IMR-90 (cell line): ENCODE data around the gene EPHB6. TPM values are rescaled to one million over a fixed set of nuclear protein-coding genes. Genes with fewer than 3 reads are reported as not detected.

Source experiments
- ATAC-seq: fragments of 200-7000 bp; cut with Tn5 transposase; 2 replicates; pipeline ENCODE4 v1.9.1; 2020; ENCODE audit warnings: low read depth, mild to moderate bottlenecking, moderate library complexity
- BruUV-seq: library from RNA; stranded (reverse); fragments of 400-500 nt; replicated peaks from 2 replicates; lab custom pipeline; 2021; lab: Mats Ljungman, UMichigan
- CTCF ChIA-PET: fragments of 300-600 bp; formaldehyde crosslinking; extraction: SDS; loops from one replicate; lab custom pipeline; 2021; ENCODE audit warnings: antibody characterized with exemption; lab: Yijun Ruan, JAX
- POLR2A ChIA-PET: fragments of 300-600 bp; sonication (Branson Sonifier 250); formaldehyde crosslinking; loops from one replicate; lab custom pipeline; 2022; ENCODE audit warnings: antibody characterized with exemption; ENCODE audit not compliant: unreplicated experiment; lab: Charles Lee
- DNase-seq: peaks from one replicate; pipeline ENCODE4 v3.0.0; 2013
- H2AFZ ChIP-seq: replicated peaks from 2 replicates; pipeline ENCODE3; 2013; ENCODE audit warnings: low read length, mild to moderate bottlenecking; ENCODE audit not compliant: poor library complexity
- H2AK5ac ChIP-seq: 2 replicates; pipeline ENCODE4 v1.6.1; 2013; ENCODE audit warnings: low read depth, low read length, inconsistent platforms
- H2AK9ac ChIP-seq: replicated peaks from 2 replicates; pipeline ENCODE3; 2013; ENCODE audit warnings: mild to moderate bottlenecking, low read depth, low read length, moderate library complexity; ENCODE audit not compliant: poor library complexity
- H2BK120ac ChIP-seq: 2 replicates; pipeline ENCODE4 v1.6.1; 2013; ENCODE audit warnings: low read depth, low read length, inconsistent platforms
- H2BK15ac ChIP-seq: 3 replicates; pipeline ENCODE4 v1.6.1; 2013; ENCODE audit warnings: low read depth, low read length, inconsistent platforms
- H2BK20ac ChIP-seq: 2 replicates; pipeline ENCODE4 v1.6.1; 2013; ENCODE audit warnings: low read depth, mild to moderate bottlenecking, inconsistent platforms, low read length, moderate library complexity
- H2BK5ac ChIP-seq: 2 replicates; pipeline ENCODE4 v1.6.1; 2013; ENCODE audit warnings: mild to moderate bottlenecking, low read depth, low read length, inconsistent platforms; ENCODE audit not compliant: poor library complexity, severe bottlenecking
- H3K14ac ChIP-seq: replicated peaks from 2 replicates; pipeline ENCODE4 v1.6.1; 2013; ENCODE audit warnings: low read depth, low read length, inconsistent platforms
- H3K18ac ChIP-seq: 2 replicates; pipeline ENCODE4 v1.6.1; 2013; ENCODE audit warnings: low read depth, low read length, control low read depth
- H3K23ac ChIP-seq: 2 replicates; pipeline ENCODE4 v1.6.1; 2013; ENCODE audit warnings: low read depth, low read length, inconsistent platforms
- H3K27ac ChIP-seq: 2 replicates; pipeline ENCODE4 v1.5.1; 2013; ENCODE audit warnings: mild to moderate bottlenecking, control low read depth, low read length; ENCODE audit not compliant: insufficient read depth
- H3K27me3 ChIP-seq: 2 replicates; pipeline ENCODE4 v1.6.1; 2013; ENCODE audit warnings: low read length; ENCODE audit not compliant: control insufficient read depth, insufficient read depth
- H3K36me3 ChIP-seq: 2 replicates; pipeline ENCODE4 v1.6.1; 2013; ENCODE audit warnings: low read length, mixed read lengths; ENCODE audit not compliant: control insufficient read depth, insufficient read depth
- H3K4ac ChIP-seq: 2 replicates; pipeline ENCODE4 v1.6.1; 2013; ENCODE audit warnings: low read depth, low read length, inconsistent platforms
- H3K4me1 ChIP-seq: 2 replicates; pipeline ENCODE4 v1.6.1; 2013; ENCODE audit warnings: low read length, mixed read lengths; ENCODE audit not compliant: control insufficient read depth, insufficient read depth
- H3K4me2 ChIP-seq: 2 replicates; pipeline ENCODE4 v1.6.1; 2013; ENCODE audit warnings: low read depth, mild to moderate bottlenecking, control low read depth, low read length, moderate library complexity
- H3K4me3 ChIP-seq: 2 replicates; pipeline ENCODE4 v1.5.1; 2013; ENCODE audit warnings: low read depth, mild to moderate bottlenecking, control low read depth, low read length, moderate library complexity; ENCODE audit not compliant: insufficient read depth
- H3K56ac ChIP-seq: 2 replicates; pipeline ENCODE4 v1.6.1; 2013; ENCODE audit warnings: low read length, inconsistent platforms; ENCODE audit not compliant: insufficient read depth; ENCODE audit errors: extremely low read depth
- H3K79me1 ChIP-seq, 2 experiments: 2 replicates each; pipeline ENCODE4 v1.6.1; 2013; ENCODE audit warnings: low read length in 2 of 2, inconsistent platforms in 1 of 2, low read depth in 1 of 2
- H3K9ac ChIP-seq: 2 replicates; pipeline ENCODE4 v1.6.1; 2013; ENCODE audit warnings: low read depth, low read length, control low read depth
- H3K9me1 ChIP-seq: 2 replicates; pipeline ENCODE4 v1.6.1; 2013; ENCODE audit warnings: low read length, inconsistent platforms; ENCODE audit not compliant: insufficient read depth
- H3K9me3 ChIP-seq: 2 replicates; pipeline ENCODE4 v1.6.1; 2013; ENCODE audit warnings: low read length; ENCODE audit not compliant: control insufficient read depth, insufficient read depth
- H4K20me1 ChIP-seq: 2 replicates; pipeline ENCODE4 v1.6.1; 2013; ENCODE audit warnings: low read length, inconsistent platforms; ENCODE audit not compliant: insufficient read depth
- H4K5ac ChIP-seq: 2 replicates; pipeline ENCODE4 v1.6.1; 2013; ENCODE audit warnings: mild to moderate bottlenecking, low read depth, low read length, control low read depth
- H4K8ac ChIP-seq, 2 experiments: 2 replicates each; pipeline ENCODE4 v1.6.1; 2013; ENCODE audit warnings: low read depth in 2 of 2, low read length in 2 of 2, control low read depth in 1 of 2, inconsistent platforms in 1 of 2
- H4K91ac ChIP-seq: 2 replicates; pipeline ENCODE4 v1.6.1; 2013; ENCODE audit warnings: low read depth, low read length, inconsistent platforms; ENCODE audit not compliant: insufficient read depth
- BHLHE40 ChIP-seq: fragments of 150-350 bp; IDR thresholded peaks from 2 replicates; pipeline ENCODE4 v1.6.1; 2016; ENCODE audit warnings: mild to moderate bottlenecking, low read depth, low read length
- CEBPB ChIP-seq: IDR thresholded peaks from 2 replicates; pipeline ENCODE4 v1.6.1; 2012; ENCODE audit warnings: low read depth, low read length, improper control_type of control experiment
- CHD1 ChIP-seq: IDR thresholded peaks from 2 replicates; pipeline ENCODE4 v1.6.1; 2012; ENCODE audit warnings: low read depth, low read length, improper control_type of control experiment
- CTCF ChIP-seq: conservative IDR thresholded peaks from 2 replicates; pipeline ENCODE4 v1.5.1; 2012; ENCODE audit warnings: mild to moderate bottlenecking, low read depth, low read length, improper control_type of control experiment
- FOS ChIP-seq: fragments of 150-350 bp; IDR thresholded peaks from 2 replicates; pipeline ENCODE4 v1.6.1; 2016; ENCODE audit warnings: low read depth, low read length
- MAFK ChIP-seq: IDR thresholded peaks from 2 replicates; pipeline ENCODE4 v1.6.1; 2012; ENCODE audit warnings: low read depth, low read length, improper control_type of control experiment
- MAZ ChIP-seq: IDR thresholded peaks from 2 replicates; pipeline ENCODE4 v1.6.1; 2012; ENCODE audit warnings: low read depth, mild to moderate bottlenecking, low read length, improper control_type of control experiment, moderate library complexity, borderline replicate concordance
- MXI1 ChIP-seq: IDR thresholded peaks from 2 replicates; pipeline ENCODE4 v1.6.1; 2012; ENCODE audit warnings: low read depth, mild to moderate bottlenecking, low read length, moderate library complexity, borderline replicate concordance
- NFE2L2 ChIP-seq: fragments of 150-350 bp; IDR thresholded peaks from 2 replicates; pipeline ENCODE4 v1.6.1; 2016; ENCODE audit warnings: low read depth, mild to moderate bottlenecking, low read length
- POLR2A ChIP-seq: IDR thresholded peaks from 2 replicates; pipeline ENCODE4 v1.6.1; 2012; ENCODE audit warnings: mild to moderate bottlenecking, low read depth, low read length
- RAD21 ChIP-seq: IDR thresholded peaks from 2 replicates; pipeline ENCODE4 v1.6.1; 2012; ENCODE audit warnings: low read length, improper control_type of control experiment
- RCOR1 ChIP-seq: IDR thresholded peaks from 2 replicates; pipeline ENCODE4 v1.6.1; 2012; ENCODE audit warnings: mild to moderate bottlenecking, low read length, improper control_type of control experiment; ENCODE audit not compliant: insufficient replicate concordance
- RFX5 ChIP-seq: IDR thresholded peaks from 2 replicates; pipeline ENCODE4 v1.8.0; 2012; ENCODE audit warnings: low read depth, mild to moderate bottlenecking, low read length, moderate library complexity
- SMC3 ChIP-seq: fragments of 150-350 bp; IDR thresholded peaks from 2 replicates; pipeline ENCODE4 v1.6.1; 2016; ENCODE audit warnings: low read depth, mild to moderate bottlenecking, antibody characterized with exemption, low read length, moderate library complexity
- USF2 ChIP-seq: fragments of 150-350 bp; IDR thresholded peaks from 2 replicates; pipeline ENCODE4 v1.6.1; 2017; ENCODE audit warnings: mild to moderate bottlenecking, antibody characterized with exemption, low read length, low read depth
- WGBS, 2 experiments: methylation state at CpG; one replicate each; pipeline versions ENCODE4 v1.1.5 to v1.1.7; 2013; ENCODE audit warnings: missing lambda C conversion rate in 2 of 2; ENCODE audit not compliant: insufficient read length in 1 of 2; ENCODE audit errors: extremely low coverage in 2 of 2; 5-methylcytosine and 5-hydroxymethylcytosine counted together
- dilution Hi-C: fragments of 300-500 bp; cut with HindIII; formaldehyde crosslinking; loops from one replicate; pipeline ENCODE4 v1.14.3; 2018; ENCODE audit warnings: low sequenced_read_pairs; ENCODE audit not compliant: unreplicated experiment
- in situ Hi-C: fragments of 300-500 bp; cut with MboI; formaldehyde crosslinking; loops from 3 replicates; pipeline ENCODE4 v1.14.3; 2019; ENCODE audit warnings: low sequenced_read_pairs, inconsistent platforms, mixed read lengths
- intact Hi-C: fragments of 100-400 bp; cut with micrococcal nuclease; formaldehyde crosslinking; loops from 2 replicates; pipeline ENCODE4 v1.10.0; 2022
- polyA plus RNA-seq, 3 experiments: library from polyadenylated mRNA; depleted of rRNA; stranded (reverse); fragments of >200 nt; gene quantifications; 2 replicates each; pipeline ENCODE4 v1.2.3, GENCODE V29; 2012; ENCODE audit warnings: low replicate concordance in 1 of 3
- total RNA-seq: library from RNA; depleted of rRNA; stranded (reverse); fragments of >200 nt; gene quantifications from 2 replicates; pipeline ENCODE4 v1.2.3, GENCODE V29; 2012
- TF ChIP-seq, protein P1 (sequence below): fragments of 150-350 bp; IDR thresholded peaks from 2 replicates; pipeline ENCODE4 v1.6.1; 2016; ENCODE audit warnings: low read depth, mild to moderate bottlenecking, low read length, moderate library complexity, borderline replicate concordance

EPHB6 gene
- total and polyA plus RNA-seq, 2 of the 4 experiments (the other 2 are of a cell fraction), result under 0.01 to 0.60 TPM

GRCh38 chr7:142868986-142869415 lies 14.1 kb downstream of the EPHB6 start:
- DNase-seq (no peak), ATAC-seq (no peak)
- Histone ChIP-seq H2AK5ac (no peak overlapping the region), H3K9ac (no peak overlapping the region), H2BK120ac (no peak overlapping the region), H3K79me1 (no peaks in the 10 kb centered on the region), H3K23ac (no peak overlapping the region), H2AK9ac (no peak overlapping the region), H3K36me3 (no peaks in the 10 kb centered on the region), H4K5ac (no peak overlapping the region), H3K18ac (no peak overlapping the region), H4K91ac (no peak overlapping the region), H3K14ac (no peak overlapping the region), H3K9me3 (no peaks in the 10 kb centered on the region), H3K4me1 (no peaks in the 10 kb centered on the region), H3K27me3 (no peaks in the 10 kb centered on the region), H3K4me3 (no peak overlapping the region), H2BK20ac (no peak overlapping the region), H2AFZ (no peak overlapping the region), H3K9me1 (no peaks in the 10 kb centered on the region), H2BK15ac (no peak overlapping the region), H3K27ac (no peak overlapping the region), H3K56ac (no peak overlapping the region), H4K8ac (no peak overlapping the region), H2BK5ac (no peak overlapping the region), H3K4ac (no peak overlapping the region), H4K20me1 (no peaks in the 10 kb centered on the region), H3K4me2 (no peak overlapping the region)
- intact Hi-C loops, result no loop called here
- POLR2A ChIA-PET, result no interaction called here
- dilution Hi-C loops, result no loop called here
- no TSS peak for BruUV-seq
- CTCF ChIA-PET, result no interaction called here
- no CpG with 5 or more reads among the region's 11 CpGs for WGBS, 2 experiments
- in situ Hi-C loops, result no loop called here
- TF ChIP-seq MAFK (no peak), POLR2A (no peak), NFE2L2 (no peak), CTCF (no peak), CHD1 (no peak), RAD21 (no peak), RFX5 (no peak), MAZ (no peak), BHLHE40 (no peak), USF2 (no peak), CEBPB (no peak), RCOR1 (no peak), SMC3 (no peak), FOS (no peak), MXI1 (no peak)
- TF ChIP-seq, protein P1, sequence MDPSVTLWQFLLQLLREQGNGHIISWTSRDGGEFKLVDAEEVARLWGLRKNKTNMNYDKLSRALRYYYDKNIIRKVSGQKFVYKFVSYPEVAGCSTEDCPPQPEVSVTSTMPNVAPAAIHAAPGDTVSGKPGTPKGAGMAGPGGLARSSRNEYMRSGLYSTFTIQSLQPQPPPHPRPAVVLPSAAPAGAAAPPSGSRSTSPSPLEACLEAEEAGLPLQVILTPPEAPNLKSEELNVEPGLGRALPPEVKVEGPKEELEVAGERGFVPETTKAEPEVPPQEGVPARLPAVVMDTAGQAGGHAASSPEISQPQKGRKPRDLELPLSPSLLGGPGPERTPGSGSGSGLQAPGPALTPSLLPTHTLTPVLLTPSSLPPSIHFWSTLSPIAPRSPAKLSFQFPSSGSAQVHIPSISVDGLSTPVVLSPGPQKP, result no peak
